ENCODE results near the gene XDH.

Gene XDH

GRCh38 chr2:31414601-31415241 is at the start of gene XDH:
XDH (minus strand) TSS chr2:31414742; CDS start chr2:31414666, 76 bp downstream.
- no peak for DNase-seq (ENCODE audit: low read depth, low spot score)

- DNase-seq (ENCODE audit: low read depth, low spot score), result no peak
Observed at GRCh38 chr2:31457651-31458050, 43.1 kb upstream of the XDH start.

- no peak for DNase-seq (ENCODE audit: low read depth, low spot score)
Observed at GRCh38 chr2:31446848-31447247, 32.3 kb upstream of the XDH start.

- no peak for DNase-seq (ENCODE audit: low read depth, low spot score)
Observed at GRCh38 chr2:31442376-31442775, 27.8 kb upstream of the XDH start.

- DNase-seq (ENCODE audit: low read depth, low spot score), result no peak
Observed at GRCh38 chr2:31440764-31441163, 26.2 kb upstream of the XDH start.

GRCh38 chr2:31434911-31435310 is 20.4 kb upstream of the XDH start:
- DNase-seq (ENCODE audit: low read depth, low spot score), result no peak

- DNase-seq (ENCODE audit: low read depth, low spot score), result no peak
Observed at GRCh38 chr2:31433541-31433940, 19.0 kb upstream of the XDH start.

- DNase-seq (ENCODE audit: low read depth, low spot score), result no peak
Observed at GRCh38 chr2:31430439-31431165, 16.1 kb upstream of the XDH start.

- DNase-seq (ENCODE audit: low read depth, low spot score), result no peak
Observed at GRCh38 chr2:31429759-31430438, 15.4 kb upstream of the XDH start.

GRCh38 chr2:31429040-31429439 is 14.5 kb upstream of the XDH start:
- no peak for DNase-seq (ENCODE audit: low read depth, low spot score)

- no peak for DNase-seq (ENCODE audit: low read depth, low spot score)
Observed at GRCh38 chr2:31428001-31428418, 13.5 kb upstream of the XDH start.

GRCh38 chr2:31426096-31426495 is 11.6 kb upstream of the XDH start:
- DNase-seq (ENCODE audit: low read depth, low spot score), result no peak

- no peak for DNase-seq (ENCODE audit: low read depth, low spot score)
Observed at GRCh38 chr2:31421634-31422033, 7.1 kb upstream of the XDH start.

- no peak for DNase-seq (ENCODE audit: low read depth, low spot score)
Observed at GRCh38 chr2:31420936-31421335, 6.4 kb upstream of the XDH start.

- no peak for DNase-seq (ENCODE audit: low read depth, low spot score)
Observed at GRCh38 chr2:31419386-31419785, 4.8 kb upstream of the XDH start.

- DNase-seq (ENCODE audit: low read depth, low spot score), result no peak
Observed at GRCh38 chr2:31415421-31415820, 879 bp upstream of the XDH start.

GRCh38 chr2:31413862-31414550 is 536 bp downstream of the XDH start:
- DNase-seq (ENCODE audit: low read depth, low spot score), result no peak

- no peak for DNase-seq (ENCODE audit: low read depth, low spot score)
Observed at GRCh38 chr2:31413025-31413424, 1.5 kb downstream of the XDH start.

GRCh38 chr2:31411771-31412170 is 2.8 kb downstream of the XDH start:
- no peak for DNase-seq (ENCODE audit: low read depth, low spot score)

GRCh38 chr2:31406593-31407385 is 7.8 kb downstream of the XDH start:
- DNase-seq (ENCODE audit: low read depth, low spot score), result no peak

- no peak for DNase-seq (ENCODE audit: low read depth, low spot score)
Observed at GRCh38 chr2:31404827-31405226, 9.7 kb downstream of the XDH start.
